IPS-18c (cell line): ENCODE data around the gene AGR3.

Experiments used
- H3K4me3 ChIP-seq: 2 replicates; pipeline ENCODE4 v1.7.0; 2013; ENCODE audit warnings: low read depth, mild to moderate bottlenecking, low read length, moderate library complexity; ENCODE audit not compliant: insufficient read depth
- H3K9me3 ChIP-seq: one replicate; pipeline ENCODE4 v1.6.1; 2013; ENCODE audit warnings: mild to moderate bottlenecking, low read length, moderate library complexity; ENCODE audit not compliant: control insufficient read depth, insufficient read depth

Gene AGR3

DNA sequence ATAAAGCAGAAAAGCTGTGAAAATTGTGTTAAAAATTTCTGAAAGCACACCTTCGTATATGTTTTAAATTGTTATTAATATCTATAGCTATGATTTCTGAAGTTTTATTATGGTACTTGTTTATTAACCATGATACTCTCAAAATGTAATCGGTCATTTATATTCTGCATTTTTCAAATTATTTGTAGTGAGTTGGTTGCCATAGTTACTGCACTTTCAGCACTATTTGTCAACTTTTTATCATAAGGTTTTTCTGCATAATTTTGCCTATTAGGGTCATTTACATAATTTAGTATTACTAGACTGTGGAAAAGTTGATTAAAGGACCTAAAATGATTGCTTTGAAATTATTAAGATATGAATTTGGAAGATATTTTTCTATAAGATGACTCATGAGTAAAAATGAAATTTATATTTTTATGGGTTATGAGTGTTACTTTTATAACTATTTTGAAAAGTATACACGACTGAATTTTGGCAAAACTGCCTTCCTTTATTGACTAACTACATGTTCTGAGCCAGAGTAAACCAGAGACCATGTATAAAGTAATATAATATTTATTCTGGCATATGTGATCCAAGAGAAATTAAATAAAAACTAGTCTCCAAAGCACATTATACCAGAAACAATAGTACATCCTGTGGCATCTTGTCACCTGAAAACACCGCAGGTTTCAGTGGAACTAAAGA, 69.1 kb downstream of the AGR3 start:
- Histone ChIP-seq H3K9me3 (peaks cover 2% of the 10 kb centered on the region), H3K4me3 (no peak overlapping the region)

DNA sequence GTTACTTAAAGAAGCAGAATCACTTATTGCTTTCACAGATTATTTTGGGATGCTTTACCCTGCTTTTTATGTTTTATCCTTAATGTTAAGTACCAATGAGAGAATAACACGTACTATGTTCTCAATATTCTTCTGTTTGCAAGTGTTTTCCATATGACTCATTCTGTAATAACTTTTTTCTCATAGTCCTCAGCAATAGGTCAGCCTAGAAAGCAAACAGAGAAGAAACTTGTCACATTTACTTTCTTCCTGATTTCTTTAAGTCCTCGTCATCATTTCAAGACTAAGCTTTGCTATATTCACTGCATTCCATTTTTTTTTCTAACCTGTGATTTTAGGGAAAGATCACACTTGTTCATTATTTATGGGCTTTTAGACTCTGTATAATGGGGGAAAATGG, 70.2 kb downstream of the AGR3 start:
- Histone ChIP-seq H3K9me3 (peaks cover 2% of the 10 kb centered on the region), H3K4me3 (no peak overlapping the region)

DNA sequence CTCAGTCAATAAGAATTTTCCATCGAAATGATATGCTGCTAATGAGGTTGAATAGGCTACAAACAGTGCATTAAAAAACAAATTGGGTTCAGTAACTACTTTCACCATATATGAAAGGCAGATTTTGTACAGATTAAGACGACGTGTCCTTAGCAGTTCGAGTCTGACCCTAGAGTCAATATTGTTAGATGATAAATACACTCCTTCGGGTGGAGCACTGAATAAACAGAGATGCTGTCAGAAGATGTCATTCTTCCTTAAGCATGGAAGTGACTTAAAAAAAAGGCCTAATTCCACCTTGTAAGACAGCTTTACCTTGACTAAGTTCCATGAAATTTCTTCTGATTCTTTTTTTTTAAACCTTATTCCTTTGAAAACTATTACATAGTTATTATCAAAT, 71.2 kb downstream of the AGR3 start:
- H3K4me3 ChIP-seq, result no peak overlapping the region
- peaks cover 2% of the 10 kb centered on the region for H3K9me3 ChIP-seq

DNA sequence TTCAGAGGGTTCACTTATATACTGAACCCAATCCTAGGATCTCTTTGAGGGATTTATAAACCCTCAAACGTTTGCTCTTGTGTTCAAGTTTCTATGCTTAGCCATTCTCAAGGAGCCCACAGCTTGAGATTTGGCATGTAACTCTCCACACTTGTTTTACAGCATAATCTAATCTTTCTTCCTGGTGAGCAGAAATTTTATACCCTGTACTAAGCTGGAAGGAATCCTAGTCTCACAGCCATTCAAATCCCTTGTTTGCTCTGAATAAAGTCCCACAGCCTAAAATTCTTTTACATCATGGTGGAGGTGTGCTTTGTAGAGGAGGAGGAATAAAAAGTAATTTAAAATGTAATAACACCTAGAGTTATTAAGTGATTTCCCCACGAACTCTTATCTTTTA, 71.7 kb downstream of the AGR3 start:
- Histone ChIP-seq H3K4me3 (no peak overlapping the region), H3K9me3 (peaks cover 2% of the 10 kb centered on the region)
